Midbrain (tissue), 1 donor: ENCODE data around the gene PRDM5.
A peak's percentile ranks its signal among the peaks of the same experiment; 100 is the strongest.

Experiments
- DNase-seq: peaks from one replicate; lab custom pipeline; 2025; lab: John Stamatoyannopoulos, UW

The PRDM5 gene

DNA sequence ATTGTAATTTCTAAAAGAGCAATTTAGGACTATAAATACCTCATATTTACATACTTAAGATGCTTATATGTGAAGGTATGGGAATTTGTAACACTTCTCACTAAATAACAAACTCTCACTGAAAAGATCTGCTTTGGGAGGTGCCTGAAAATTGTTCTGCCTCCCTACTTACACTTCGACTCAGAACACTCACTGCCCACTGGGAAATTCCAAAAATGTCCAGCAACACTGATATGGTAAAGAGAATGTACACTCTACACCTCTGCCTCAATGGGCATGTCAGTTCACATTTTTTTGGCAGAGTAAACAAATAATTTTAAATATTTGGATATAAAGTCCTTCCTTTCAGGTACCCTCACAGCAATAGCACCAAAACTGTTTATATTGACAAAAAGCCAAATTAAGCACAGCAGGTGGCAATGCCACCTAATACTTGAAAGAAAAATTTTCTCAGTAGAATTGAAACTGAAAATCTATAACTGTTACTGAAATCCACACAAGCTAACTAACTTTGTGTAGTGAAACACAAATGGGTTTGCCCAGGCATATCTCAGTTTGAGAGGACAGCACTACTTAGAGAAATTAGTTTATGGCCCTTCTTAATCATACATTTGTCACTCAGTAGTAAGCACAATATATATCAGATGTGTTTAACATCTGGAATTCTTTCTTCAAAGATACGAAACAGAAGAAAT, 67.1 kb downstream of the PRDM5 start:
- no peak for DNase-seq

DNA sequence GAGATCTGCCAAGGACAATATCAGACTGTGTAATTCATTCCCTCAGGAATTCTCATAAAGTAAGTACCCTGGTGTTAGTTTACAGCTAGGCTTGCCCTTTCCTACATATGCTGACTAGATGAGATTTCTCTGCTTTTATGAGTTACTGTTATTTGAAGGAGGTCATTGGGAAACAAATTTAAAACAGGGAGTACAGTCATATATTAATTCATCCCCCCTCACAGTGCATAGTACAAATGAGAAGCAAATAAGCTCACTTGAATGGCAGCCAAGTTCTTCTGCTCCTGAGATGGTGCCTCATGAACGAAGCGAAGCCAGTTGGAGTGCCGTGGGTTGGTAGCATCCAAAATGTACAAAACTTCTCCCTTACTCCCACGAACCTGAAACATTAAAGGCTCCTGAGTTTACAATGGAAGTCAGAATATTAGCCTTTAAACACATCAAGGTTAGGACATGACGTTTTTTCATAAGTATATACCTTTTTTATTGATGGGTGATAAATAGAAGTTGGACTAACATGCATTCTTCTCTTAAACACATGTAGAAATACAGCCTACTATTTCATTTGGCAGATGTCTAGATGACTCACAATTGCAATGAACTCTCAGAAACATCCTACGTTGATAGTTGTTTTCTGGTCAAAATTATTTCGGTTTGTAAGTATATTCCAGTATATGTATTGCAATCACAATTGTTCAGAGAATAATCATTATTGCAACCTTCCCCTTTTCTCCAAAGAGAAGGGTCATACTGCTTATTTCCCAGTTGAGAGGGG, 69.2 kb downstream of the PRDM5 start:
- DNase-seq = no peak

DNA sequence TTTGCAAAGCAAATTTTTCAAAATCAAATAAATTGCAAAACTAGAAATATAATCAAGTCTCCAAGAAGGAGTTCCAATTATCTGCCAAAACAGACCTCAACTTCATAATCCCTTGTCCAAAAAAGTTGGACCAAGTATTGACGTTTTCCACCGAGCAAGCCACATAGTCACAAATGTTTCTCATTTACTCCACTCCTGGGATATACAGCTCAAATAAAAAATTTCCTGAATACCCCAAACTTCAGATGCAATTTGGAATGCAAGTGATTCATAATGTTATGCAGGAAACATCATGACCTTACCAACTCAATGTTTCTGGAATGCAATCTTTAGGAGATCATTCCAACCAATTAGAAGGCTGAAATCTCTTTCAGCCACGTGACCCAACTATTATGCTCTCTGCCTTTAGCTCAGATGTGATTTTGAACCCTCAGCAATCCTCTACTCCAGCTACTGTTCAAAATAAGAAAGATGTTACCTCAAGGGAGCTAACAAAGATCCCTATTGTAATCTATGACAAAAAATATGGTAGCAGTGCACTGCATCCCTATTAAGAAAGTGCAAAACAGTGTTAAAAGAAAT, 72.4 kb downstream of the PRDM5 start:
- no peak for DNase-seq

- DNase-seq = no peak
These were observed 75.4 kb downstream of the PRDM5 start for GRCh38 chr4:120847019-120847582.

GRCh38 chr4:120844528-120844921, 78.0 kb downstream of the PRDM5 start:
- DNase-seq = no peak

- no peak for DNase-seq
These were observed 78.5 kb downstream of the PRDM5 start for GRCh38 chr4:120843849-120844527.

DNA sequence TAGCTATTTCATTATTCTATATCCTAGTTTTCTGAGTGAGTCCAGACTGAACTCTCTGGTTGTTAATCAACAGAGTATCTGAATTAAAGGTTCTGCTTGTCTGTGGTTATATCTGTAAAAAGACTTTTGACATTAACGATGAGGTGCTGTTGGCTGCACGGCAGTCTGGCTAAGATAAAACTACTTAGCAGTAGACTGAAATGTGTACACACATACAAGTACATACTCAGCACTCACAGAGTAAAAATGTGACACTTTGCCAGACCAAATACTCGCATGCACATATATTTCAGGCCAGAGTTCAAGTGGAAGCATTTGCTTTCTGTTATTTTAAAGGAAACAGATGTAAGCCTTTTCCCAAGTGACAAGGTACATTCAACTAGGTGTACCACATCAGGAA, 80.5 kb downstream of the PRDM5 start:
- DNase-seq = no peak

GRCh38 chr4:120841580-120841979, 80.9 kb downstream of the PRDM5 start:
- no peak for DNase-seq

DNA sequence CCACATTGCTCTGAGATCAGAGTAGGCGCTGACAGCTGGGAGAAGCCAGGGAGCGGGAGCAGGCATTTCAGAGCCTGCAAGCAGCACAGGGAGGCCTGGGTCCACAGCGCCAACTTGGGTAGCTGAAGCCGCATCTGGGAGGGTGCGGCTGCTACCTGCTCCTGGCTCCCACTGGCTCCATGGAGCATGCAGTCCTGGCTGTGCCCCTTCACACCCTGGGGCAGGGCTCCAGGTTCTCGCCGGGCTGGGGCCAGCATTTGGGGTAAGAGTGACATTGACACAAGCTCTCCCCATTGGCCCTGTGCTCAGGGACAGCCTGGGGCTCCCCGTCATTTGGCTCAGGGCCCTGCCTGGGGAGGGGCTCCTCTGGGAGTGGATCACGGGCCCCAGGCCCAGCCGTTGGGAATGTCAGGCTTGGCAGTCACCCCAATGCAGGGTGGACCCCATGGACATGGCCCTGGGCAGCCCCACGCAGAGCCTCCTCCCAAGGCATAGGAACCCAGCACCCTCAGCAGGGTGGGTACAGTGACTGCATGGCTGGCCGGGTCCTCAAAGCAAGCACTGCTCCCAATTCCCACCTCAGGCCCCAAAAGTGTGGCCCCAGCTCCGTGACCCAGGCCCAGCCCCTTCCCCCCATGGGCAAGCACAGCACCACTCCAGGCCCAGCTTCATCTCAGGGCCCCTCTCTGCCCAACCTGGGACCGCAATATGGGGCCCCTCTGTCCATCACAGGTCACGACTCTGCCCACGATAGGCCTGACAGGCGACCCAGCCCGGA, 82.4 kb downstream of the PRDM5 start:
- DNase-seq = no peak

GRCh38 chr4:120839334-120839973, 83.1 kb downstream of the PRDM5 start:
- DNase-seq = no peak

- DNase-seq = no peak
These were observed 83.7 kb downstream of the PRDM5 start for GRCh38 chr4:120838784-120839183.

- DNase-seq = no peak
These were observed 84.9 kb downstream of the PRDM5 start for GRCh38 chr4:120837656-120838055.

DNA sequence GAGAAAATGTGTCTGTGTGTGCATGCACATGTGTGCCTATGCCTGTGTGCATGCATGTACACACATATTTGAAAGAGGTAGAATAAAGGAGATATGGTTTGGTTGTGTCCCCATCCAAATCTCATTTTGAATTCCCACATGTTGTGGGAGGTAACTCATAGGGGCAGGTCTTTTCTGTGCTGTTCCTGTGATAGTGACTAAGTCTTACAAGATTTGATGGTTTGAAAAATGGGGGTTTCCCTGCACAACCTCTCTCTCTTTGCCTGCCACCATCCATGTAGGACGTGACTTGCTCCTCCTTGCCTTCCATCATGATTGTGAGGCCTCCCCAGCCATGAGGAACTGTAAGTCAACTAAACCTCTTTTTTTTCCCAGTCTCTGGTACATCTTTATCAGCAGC, 87.2 kb downstream of the PRDM5 start:
- DNase-seq = no peak

DNA sequence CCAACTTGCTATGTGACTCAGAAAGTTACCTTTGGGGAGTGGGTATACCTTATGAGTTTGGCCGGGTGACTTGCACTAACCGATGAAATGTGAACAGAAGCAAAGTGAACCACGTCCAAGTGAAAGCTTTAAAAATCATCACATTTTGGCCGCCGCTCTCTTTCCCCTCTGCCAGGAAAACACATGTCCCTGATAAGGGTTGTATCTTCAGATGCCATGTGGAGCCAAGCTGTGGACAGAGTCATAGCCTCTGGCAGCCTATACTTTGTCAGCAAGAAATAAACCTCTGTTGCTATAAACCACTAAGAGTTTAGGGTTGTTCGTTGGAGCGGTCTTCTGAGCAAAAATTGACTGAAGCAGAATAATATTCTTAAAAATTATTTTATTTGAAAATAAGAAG, 92.3 kb downstream of the PRDM5 start:
- no peak for DNase-seq

GRCh38 chr4:120829113-120829831, 93.3 kb downstream of the PRDM5 start:
- DNase-seq = no peak

DNA sequence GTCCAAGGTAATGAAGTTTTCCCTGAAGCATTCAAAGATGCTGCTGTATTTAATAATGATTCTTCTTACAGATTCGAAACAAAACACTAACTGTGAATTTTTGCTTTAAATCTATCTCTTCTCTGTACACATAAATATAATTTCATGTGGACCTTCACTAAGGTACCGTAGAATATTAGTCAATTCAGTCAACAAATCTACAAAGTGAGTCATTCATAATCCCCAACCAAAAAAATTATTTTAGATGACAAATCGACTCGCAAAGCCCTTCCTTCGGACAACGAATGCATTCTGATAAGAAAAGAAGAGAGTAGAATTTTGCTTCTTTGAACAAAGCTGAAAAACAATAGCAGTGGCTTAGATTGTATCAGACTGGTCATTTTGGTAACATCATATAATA, 95.7 kb downstream of the PRDM5 start:
- DNase-seq = no peak

DNA sequence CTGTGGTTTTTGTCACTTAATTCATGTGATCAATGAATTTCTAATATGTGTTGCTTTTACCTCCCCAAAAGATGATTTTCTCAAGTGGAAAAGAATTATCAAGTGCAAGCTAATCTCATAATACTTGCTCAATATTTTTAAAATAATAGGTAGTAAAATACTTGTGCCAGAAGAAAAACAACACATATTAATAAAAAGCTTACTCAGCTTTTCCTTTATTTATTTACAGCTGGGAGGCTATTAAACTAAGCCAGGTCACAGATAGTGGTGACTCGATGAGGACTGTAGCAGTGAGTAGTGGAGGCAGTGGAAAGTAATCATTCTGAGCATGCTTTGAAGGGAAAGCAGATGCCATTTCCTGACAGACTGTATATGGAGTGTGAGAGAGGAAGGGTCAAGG, 96.1 kb downstream of the PRDM5 start:
- DNase-seq = no peak

- DNase-seq = no peak
These were observed 97.6 kb downstream of the PRDM5 start for GRCh38 chr4:120824946-120825345.

DNA sequence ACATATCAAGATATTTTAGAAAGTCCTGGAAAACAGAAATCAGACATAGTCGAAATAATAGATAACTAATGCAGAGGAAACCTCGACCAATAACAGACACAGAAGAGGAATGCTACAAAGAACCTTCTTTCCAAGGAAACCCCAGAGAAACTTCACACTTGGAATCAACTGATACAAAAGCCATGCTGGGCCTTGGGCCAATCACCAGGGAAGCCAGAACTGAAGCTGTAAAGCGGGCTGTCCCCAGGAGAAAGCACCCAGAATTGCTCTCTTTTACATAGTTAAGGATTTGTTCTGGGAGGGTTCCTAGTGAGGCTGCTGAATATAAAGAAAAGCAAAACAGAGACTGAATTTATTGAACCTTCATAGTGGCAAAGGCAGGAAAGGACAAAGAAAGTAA, 100.5 kb downstream of the PRDM5 start:
- peak; percentile 53 for DNase-seq

DNA sequence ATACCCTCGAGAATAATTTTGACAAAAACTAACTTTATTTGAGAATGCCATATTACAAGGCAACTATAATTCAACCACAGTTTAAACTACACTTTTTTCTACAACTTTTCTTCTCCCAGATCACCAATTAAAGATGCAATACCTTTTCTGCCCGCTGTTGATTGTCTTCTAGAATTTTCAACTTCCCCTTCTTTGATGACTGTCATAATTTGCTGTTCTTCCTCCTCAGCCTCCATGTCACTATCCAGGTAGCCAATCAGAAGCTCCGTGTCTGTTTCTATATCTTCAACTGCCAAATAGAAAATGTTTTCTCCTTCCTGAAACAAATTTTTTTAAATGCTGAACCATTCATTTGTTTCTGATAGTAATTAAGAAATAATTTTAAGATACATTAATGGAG, 101.5 kb downstream of the PRDM5 start:
- no peak for DNase-seq
